Activated naive CD8-positive, alpha-beta T cell treated with anti-CD3 and anti-CD28 coated beads, Interleukin-2, amount 50 U/mL, for 24 hours (primary cell): ENCODE results near the gene PTPN4.
"Not testable (repeated sequence)": the region's sequence is repeated elsewhere in the genome, so short reads cannot be mapped to it uniquely, and the experiment has no call there.

ENCODE experiments used
- ATAC-seq: fragments of 150-1000 bp; cut with Tn5 transposase; one replicate; pipeline ENCODE4 v1.10.0; 2021
- DNase-seq: peaks from one replicate; pipeline ENCODE4 v3.0.0; 2021
- H3K27ac Mint-ChIP-seq: one replicate; pipeline ENCODE4 v1.8.0; 2021; ENCODE audit warnings: mild to moderate bottlenecking, mixed read lengths
- H3K27me3 Mint-ChIP-seq: one replicate; pipeline ENCODE4 v1.8.0; 2021; ENCODE audit warnings: mixed read lengths
- H3K36me3 Mint-ChIP-seq: one replicate; pipeline ENCODE4 v1.8.0; 2021; ENCODE audit warnings: low read depth, mixed read lengths
- H3K4me1 Mint-ChIP-seq: one replicate; pipeline ENCODE4 v1.8.0; 2021; ENCODE audit warnings: mixed read lengths
- H3K4me3 Mint-ChIP-seq: one replicate; pipeline ENCODE4 v1.8.0; 2021; ENCODE audit warnings: mild to moderate bottlenecking, moderate library complexity, mixed read lengths
- H3K9me3 Mint-ChIP-seq: one replicate; pipeline ENCODE4 v1.8.0; 2021; ENCODE audit warnings: mixed read lengths

PTPN4 gene

GRCh38 chr2:120020554-120020953, 260.8 kb downstream of the PTPN4 start:
- H3K27me3 Mint-ChIP-seq: no peaks in the 10 kb centered on the region
- peaks cover 7% of the 10 kb centered on the region for H3K9me3 Mint-ChIP-seq
- DNase-seq (no peak), ATAC-seq (no peak)
- H3K4me1 Mint-ChIP-seq: peaks cover 2% of the 10 kb centered on the region
- no peak overlapping the region for H3K4me3 Mint-ChIP-seq
- H3K36me3 Mint-ChIP-seq: peaks cover 22% of the 10 kb centered on the region
- no peak overlapping the region for H3K27ac Mint-ChIP-seq

GRCh38 chr2:120022505-120022904, 262.8 kb downstream of the PTPN4 start:
- not testable (repeated sequence) for H3K4me1 Mint-ChIP-seq, DNase-seq, H3K27me3 Mint-ChIP-seq, ATAC-seq, H3K4me3 Mint-ChIP-seq, H3K27ac Mint-ChIP-seq
- peaks cover 14% of the 10 kb centered on the region for H3K9me3 Mint-ChIP-seq
- peaks cover 25% of the 10 kb centered on the region for H3K36me3 Mint-ChIP-seq

- DNase-seq (no peak), ATAC-seq (no peak)
- Mint-ChIP-seq H3K27ac (no peak overlapping the region), H3K4me1 (peaks cover 3% of the 10 kb centered on the region), H3K9me3 (peaks cover 14% of the 10 kb centered on the region), H3K36me3 (peaks cover 25% of the 10 kb centered on the region), H3K27me3 (no peaks in the 10 kb centered on the region), H3K4me3 (no peak overlapping the region)
These were observed 267.2 kb downstream of the PTPN4 start for GRCh38 chr2:120026890-120027289.

GRCh38 chr2:120028795-120029194, 269.1 kb downstream of the PTPN4 start:
- Mint-ChIP-seq H3K4me3 (no peak overlapping the region), H3K9me3 (peaks cover 14% of the 10 kb centered on the region), H3K36me3 (peaks cover 15% of the 10 kb centered on the region), H3K27ac (no peak overlapping the region), H3K4me1 (peaks cover 3% of the 10 kb centered on the region), H3K27me3 (no peaks in the 10 kb centered on the region)
- ATAC-seq (no peak), DNase-seq (no peak)

- no peak for ATAC-seq
- peaks cover 3% of the 10 kb centered on the region for H3K4me1 Mint-ChIP-seq
- H3K27me3 Mint-ChIP-seq: no peaks in the 10 kb centered on the region
- no peak overlapping the region for H3K4me3 Mint-ChIP-seq
- H3K9me3 Mint-ChIP-seq: peaks cover 10% of the 10 kb centered on the region
- no peak overlapping the region for H3K27ac Mint-ChIP-seq
- H3K36me3 Mint-ChIP-seq: peaks cover 7% of the 10 kb centered on the region
- DNase-seq: no peak
These were observed 270.2 kb downstream of the PTPN4 start for GRCh38 chr2:120029672-120030640.

- H3K27me3 Mint-ChIP-seq: no peaks in the 10 kb centered on the region
- no peak overlapping the region for H3K27ac Mint-ChIP-seq
- DNase-seq (no peak), ATAC-seq (no peak)
- H3K36me3 Mint-ChIP-seq: no peaks in the 10 kb centered on the region
- peaks cover under 1% of the 10 kb centered on the region for H3K9me3 Mint-ChIP-seq
- peaks cover 3% of the 10 kb centered on the region for H3K4me1 Mint-ChIP-seq
- H3K4me3 Mint-ChIP-seq: no peak overlapping the region
These were observed 272.6 kb downstream of the PTPN4 start for GRCh38 chr2:120032297-120032696.
